ENCODE data around the gene TRABD2B. TPM values are rescaled to one million over a fixed set of nuclear protein-coding genes. Genes with fewer than 3 reads are reported as not detected.
A peak's percentile ranks its signal among the peaks of the same experiment; 100 is the strongest.

Gene TRABD2B
- total and polyA plus RNA-seq, 2 donors from 2014 or later, result 19.8 to 62.0 TPM

DNA sequence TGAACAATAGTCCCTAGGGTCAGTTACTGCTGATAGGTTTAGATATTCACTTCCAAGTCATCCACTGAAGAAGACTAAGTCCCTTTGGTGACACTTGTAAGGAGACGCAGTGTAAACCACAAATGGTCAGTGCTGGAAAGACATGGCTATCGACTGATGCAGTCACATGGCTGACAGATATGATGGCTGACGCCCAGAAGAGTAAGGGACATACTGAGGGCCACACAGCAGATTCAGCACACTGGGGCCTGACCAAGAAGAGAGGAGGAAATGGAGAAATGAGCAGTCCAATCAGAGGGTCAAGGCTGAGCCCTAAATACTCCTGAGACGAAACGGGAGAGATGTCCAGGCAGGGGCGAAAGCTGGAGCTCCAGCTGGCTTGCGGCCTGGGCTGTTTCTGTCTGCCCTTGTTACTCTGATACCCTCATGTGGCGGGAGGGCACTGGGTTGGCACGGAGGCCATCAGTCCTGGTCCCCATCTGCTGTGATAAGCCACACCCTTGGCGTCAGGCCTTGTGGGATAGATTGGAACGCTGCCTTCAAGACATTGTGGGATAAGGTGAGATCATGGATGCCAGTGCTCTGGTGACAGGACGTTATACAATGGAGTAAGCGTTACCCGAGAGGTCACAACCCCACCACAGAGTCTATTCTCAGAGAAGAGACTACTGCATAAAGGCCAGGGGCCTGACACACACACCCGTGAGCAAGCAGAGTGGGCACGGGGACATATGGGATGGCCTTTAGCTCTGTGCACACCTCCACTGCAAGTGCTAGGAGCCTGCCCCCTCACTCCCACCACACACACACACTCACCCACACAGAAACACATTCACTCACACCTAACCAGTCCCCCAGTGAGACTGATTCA lies 158.4 kb downstream of the TRABD2B start:
- H3K4me3 ChIP-seq (ENCODE audit: low read length in 3 of 3), result no peak overlapping the region
- no peaks in the 10 kb centered on the region for H3K36me3 ChIP-seq (ENCODE audit: control insufficient read depth in 2 of 3, insufficient read depth in 3 of 3, low read length in 3 of 3)
- peak overlapping the region in 1 of 2 donors; percentile 25 for H3K27ac ChIP-seq (ENCODE audit: low read depth in 2 of 2, low read length in 2 of 2)
- peaks cover 0 to 3% (median 0%) of the 10 kb centered on the region in 3 donors for H3K9me3 ChIP-seq (ENCODE audit: control insufficient read depth in 2 of 3, insufficient read depth in 1 of 3, low read length in 3 of 3)
- TF ChIP-seq, protein P1, sequence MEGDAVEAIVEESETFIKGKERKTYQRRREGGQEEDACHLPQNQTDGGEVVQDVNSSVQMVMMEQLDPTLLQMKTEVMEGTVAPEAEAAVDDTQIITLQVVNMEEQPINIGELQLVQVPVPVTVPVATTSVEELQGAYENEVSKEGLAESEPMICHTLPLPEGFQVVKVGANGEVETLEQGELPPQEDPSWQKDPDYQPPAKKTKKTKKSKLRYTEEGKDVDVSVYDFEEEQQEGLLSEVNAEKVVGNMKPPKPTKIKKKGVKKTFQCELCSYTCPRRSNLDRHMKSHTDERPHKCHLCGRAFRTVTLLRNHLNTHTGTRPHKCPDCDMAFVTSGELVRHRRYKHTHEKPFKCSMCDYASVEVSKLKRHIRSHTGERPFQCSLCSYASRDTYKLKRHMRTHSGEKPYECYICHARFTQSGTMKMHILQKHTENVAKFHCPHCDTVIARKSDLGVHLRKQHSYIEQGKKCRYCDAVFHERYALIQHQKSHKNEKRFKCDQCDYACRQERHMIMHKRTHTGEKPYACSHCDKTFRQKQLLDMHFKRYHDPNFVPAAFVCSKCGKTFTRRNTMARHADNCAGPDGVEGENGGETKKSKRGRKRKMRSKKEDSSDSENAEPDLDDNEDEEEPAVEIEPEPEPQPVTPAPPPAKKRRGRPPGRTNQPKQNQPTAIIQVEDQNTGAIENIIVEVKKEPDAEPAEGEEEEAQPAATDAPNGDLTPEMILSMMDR (IDR thresholded peaks at IDR 0.05; ENCODE audit: borderline replicate concordance, extremely low read depth, insufficient read depth), result no peak
- no peaks in the 10 kb centered on the region for H3K27me3 ChIP-seq (ENCODE audit: control insufficient read depth, insufficient read depth, low read length)
- intact Hi-C loops (cut with DNase I), result no loop called here
- DNase-seq (peak in 1 of 5 donors; percentile 19), FAIRE-seq (no peak)
- peaks cover 0 to 41% (median 18%) of the 10 kb centered on the region in 3 donors for H3K4me1 ChIP-seq (ENCODE audit: control insufficient read depth in 2 of 3, insufficient read depth in 2 of 3, low read depth in 1 of 3, low read length in 3 of 3)
- H3K9ac ChIP-seq (ENCODE audit: low read length in 3 of 3), result no peak overlapping the region

DNA sequence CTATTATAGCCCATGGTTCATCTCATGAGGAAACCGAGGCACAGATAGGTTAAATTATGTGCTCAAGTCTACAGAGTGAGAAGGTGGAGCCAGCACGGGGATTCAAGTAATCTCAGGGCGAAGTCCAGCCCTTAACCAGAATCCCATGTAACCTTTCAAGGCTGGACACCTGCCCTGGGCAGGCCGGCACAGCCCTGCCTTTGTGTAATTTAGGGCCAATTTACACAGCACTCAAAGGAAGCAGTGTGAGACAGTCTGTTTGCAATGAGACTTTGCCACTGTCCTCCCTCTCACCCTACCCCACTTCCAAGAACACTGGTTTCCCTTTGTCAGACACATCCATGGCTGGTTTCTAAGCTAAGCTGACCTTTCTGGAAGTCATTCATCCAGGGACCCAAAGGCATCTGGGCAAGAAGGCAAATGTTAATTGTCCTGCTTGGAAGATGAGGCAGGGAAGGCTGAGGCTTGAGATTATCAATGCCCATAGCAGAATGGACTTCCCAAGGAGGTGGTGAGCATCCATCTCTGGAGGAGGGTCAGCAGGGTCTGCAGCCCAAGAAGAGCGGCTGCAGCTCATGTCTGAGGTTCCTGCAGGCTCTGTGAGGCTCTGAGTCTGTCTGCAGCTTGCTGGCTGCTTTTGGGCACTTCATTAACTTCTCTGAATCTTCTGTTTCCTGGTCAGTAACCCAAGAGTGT lies 159.2 kb downstream of the TRABD2B start:
- intact Hi-C loops (cut with DNase I), result no loop called here
- FAIRE-seq (no peak), DNase-seq (peak in 1 of 5 donors; percentile 15)
- TF ChIP-seq, protein P1 (IDR thresholded peaks at IDR 0.05; ENCODE audit: borderline replicate concordance, extremely low read depth, insufficient read depth), result no peak
- Histone ChIP-seq H3K4me1 (ENCODE audit: control insufficient read depth in 2 of 3, insufficient read depth in 2 of 3, low read depth in 1 of 3, low read length in 3 of 3) (peaks cover 0 to 41% (median 18%) of the 10 kb centered on the region in 3 donors), H3K27me3 (ENCODE audit: control insufficient read depth, insufficient read depth, low read length) (no peaks in the 10 kb centered on the region), H3K9ac (ENCODE audit: low read length in 3 of 3) (no peak overlapping the region), H3K9me3 (ENCODE audit: control insufficient read depth in 2 of 3, insufficient read depth in 1 of 3, low read length in 3 of 3) (peaks cover 0 to 3% (median 0%) of the 10 kb centered on the region in 3 donors), H3K4me3 (ENCODE audit: low read length in 3 of 3) (no peak overlapping the region), H3K27ac (ENCODE audit: low read depth in 2 of 2, low read length in 2 of 2) (no peak overlapping the region), H3K36me3 (ENCODE audit: control insufficient read depth in 2 of 3, insufficient read depth in 3 of 3, low read length in 3 of 3) (no peaks in the 10 kb centered on the region)

DNA sequence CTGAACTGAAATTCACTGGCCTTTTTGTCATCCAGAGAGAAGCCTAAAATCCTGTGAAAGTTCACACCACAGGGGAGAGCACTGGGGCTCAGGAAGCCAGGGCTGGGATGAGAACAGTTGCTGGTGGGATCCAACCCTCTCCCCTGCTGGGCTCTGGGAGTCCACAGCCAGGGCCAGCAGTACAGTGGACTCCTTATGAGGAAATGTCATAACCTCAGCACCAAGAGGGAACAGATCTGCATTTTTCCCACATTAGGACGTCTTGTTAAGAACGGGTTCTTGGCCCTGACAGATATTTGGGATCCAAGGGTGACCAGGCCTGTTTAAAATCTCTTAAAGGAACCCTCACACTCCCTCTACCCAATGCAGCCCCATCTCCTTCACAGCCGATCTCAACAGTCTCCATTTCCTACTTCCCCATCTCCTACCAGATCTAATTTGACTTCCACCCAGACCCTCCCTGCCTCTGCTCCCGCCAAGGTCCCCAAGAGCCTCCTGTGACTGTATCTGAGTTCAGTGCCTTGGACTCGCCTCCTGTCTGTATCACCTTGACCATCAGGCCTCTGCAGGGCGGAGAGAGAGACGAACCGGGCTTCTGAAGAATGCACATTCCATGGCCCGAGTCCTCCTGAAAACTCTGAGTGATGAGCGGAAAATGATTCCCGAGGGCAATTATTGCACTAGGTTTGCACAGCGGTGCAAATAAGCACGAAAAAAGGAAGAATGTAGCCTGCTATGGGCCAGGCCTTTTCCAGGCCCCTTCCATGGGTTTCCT lies 159.9 kb downstream of the TRABD2B start:
- H3K36me3 ChIP-seq (ENCODE audit: control insufficient read depth in 2 of 3, insufficient read depth in 3 of 3, low read length in 3 of 3), result no peaks in the 10 kb centered on the region
- DNase-seq (no peak), FAIRE-seq (no peak)
- no peak overlapping the region for H3K4me3 ChIP-seq (ENCODE audit: low read length in 3 of 3)
- intact Hi-C loops (cut with DNase I), result no loop called here
- H3K9me3 ChIP-seq (ENCODE audit: control insufficient read depth in 2 of 3, insufficient read depth in 1 of 3, low read length in 3 of 3), result peaks cover 0 to 3% (median 0%) of the 10 kb centered on the region in 3 donors
- H3K9ac ChIP-seq (ENCODE audit: low read length in 3 of 3), result no peak overlapping the region
- no peaks in the 10 kb centered on the region for H3K27me3 ChIP-seq (ENCODE audit: control insufficient read depth, insufficient read depth, low read length)
- no peak overlapping the region for H3K27ac ChIP-seq (ENCODE audit: low read depth in 2 of 2, low read length in 2 of 2)
- peaks cover 0 to 41% (median 18%) of the 10 kb centered on the region in 3 donors for H3K4me1 ChIP-seq (ENCODE audit: control insufficient read depth in 2 of 3, insufficient read depth in 2 of 3, low read depth in 1 of 3, low read length in 3 of 3)
- TF ChIP-seq, protein P1 (IDR thresholded peaks at IDR 0.05; ENCODE audit: borderline replicate concordance, extremely low read depth, insufficient read depth), result no peak

All from kidney (tissue), 14 donors.